ENCODE data around the gene PRPF4.
"Not testable (repeated sequence)": the region's sequence is repeated elsewhere in the genome, so short reads cannot be mapped to it uniquely, and the experiment has no call there.

The PRPF4 gene

GRCh38 chr9:113275157-113276131, at the start of gene PRPF4, which contains the start of gene CDC26:
Gene PRPF4, plus strand, starts transcription at chr9:113275658. Its CDS starts 86 bp downstream, at chr9:113275744.
Gene CDC26, minus strand, starts transcription at chr9:113275572. Its CDS starts 3,065 bp downstream, at chr9:113272507.
- DNase-seq (ENCODE audit: low spot score), result peak; percentile 100

- DNase-seq (ENCODE audit: low spot score), result no peak
Observed at GRCh38 chr9:113227436-113227835, 48.0 kb upstream of the PRPF4 start.

- no peak for DNase-seq (ENCODE audit: low spot score)
Observed at GRCh38 chr9:113228130-113228665, 47.3 kb upstream of the PRPF4 start.

- no peak for DNase-seq (ENCODE audit: low spot score)
Observed at GRCh38 chr9:113231701-113232100, 43.8 kb upstream of the PRPF4 start.

- not testable (repeated sequence) for DNase-seq (ENCODE audit: low spot score)
Observed at GRCh38 chr9:113235701-113236255, 39.7 kb upstream of the PRPF4 start.

GRCh38 chr9:113237026-113237425, 38.4 kb upstream of the PRPF4 start:
- DNase-seq (ENCODE audit: low spot score), result no peak

GRCh38 chr9:113238202-113238858, 37.1 kb upstream of the PRPF4 start:
- DNase-seq (ENCODE audit: low spot score), result no peak

GRCh38 chr9:113238859-113239232, 36.6 kb upstream of the PRPF4 start:
- DNase-seq (ENCODE audit: low spot score), result no peak

GRCh38 chr9:113241161-113241560, 34.3 kb upstream of the PRPF4 start:
- no peak for DNase-seq (ENCODE audit: low spot score)

- no peak for DNase-seq (ENCODE audit: low spot score)
Observed at GRCh38 chr9:113244556-113244955, 30.9 kb upstream of the PRPF4 start.

- no peak for DNase-seq (ENCODE audit: low spot score)
Observed at GRCh38 chr9:113245894-113246293, 29.6 kb upstream of the PRPF4 start.

- no peak for DNase-seq (ENCODE audit: low spot score)
Observed at GRCh38 chr9:113246928-113247327, 28.5 kb upstream of the PRPF4 start.

GRCh38 chr9:113247640-113248039, 27.8 kb upstream of the PRPF4 start:
- no peak for DNase-seq (ENCODE audit: low spot score)

- DNase-seq (ENCODE audit: low spot score), result not testable (repeated sequence)
Observed at GRCh38 chr9:113249661-113250060, 25.8 kb upstream of the PRPF4 start.

- no peak for DNase-seq (ENCODE audit: low spot score)
Observed at GRCh38 chr9:113250807-113251206, 24.7 kb upstream of the PRPF4 start.

GRCh38 chr9:113254991-113255390, 20.5 kb upstream of the PRPF4 start:
- DNase-seq (ENCODE audit: low spot score), result no peak

- no peak for DNase-seq (ENCODE audit: low spot score)
Observed at GRCh38 chr9:113255438-113255837, 20.0 kb upstream of the PRPF4 start.

- no peak for DNase-seq (ENCODE audit: low spot score)
Observed at GRCh38 chr9:113257863-113258262, 17.6 kb upstream of the PRPF4 start.

- no peak for DNase-seq (ENCODE audit: low spot score)
Observed at GRCh38 chr9:113258282-113258681, 17.2 kb upstream of the PRPF4 start.

GRCh38 chr9:113261917-113262671, 13.4 kb upstream of the PRPF4 start:
- DNase-seq (ENCODE audit: low spot score), result no peak

GRCh38 chr9:113266174-113266573, 9.3 kb upstream of the PRPF4 start:
- DNase-seq (ENCODE audit: low spot score), result no peak

Data from left forelimb (tissue), 1 donor.